Loucy (cell line): ENCODE data around the gene TUFM.

Experiments
- H2AFZ ChIP-seq: fragments of 200-600 bp; sonication (generic); 2 replicates; pipeline ENCODE4 v1.6.0; 2016; ENCODE audit warnings: antibody characterized with exemption, mild to moderate bottlenecking, low read length, moderate library complexity
- H3F3A ChIP-seq: fragments of 200-600 bp; 2 replicates; pipeline ENCODE4 v1.6.0; 2016; ENCODE audit warnings: antibody characterized with exemption, low read depth, mild to moderate bottlenecking
- H3K27me3 ChIP-seq: fragments of 200-600 bp; sonication (generic); 2 replicates; pipeline ENCODE4 v1.6.1; 2014; ENCODE audit warnings: low read length, mild to moderate bottlenecking; ENCODE audit not compliant: insufficient read depth, poor library complexity, severe bottlenecking
- H3K36me3 ChIP-seq: fragments of 200-600 bp; sonication (generic); 2 replicates; pipeline ENCODE4 v1.6.1; 2016; ENCODE audit warnings: low read length; ENCODE audit not compliant: insufficient read depth
- H3K4me1 ChIP-seq: fragments of 200-600 bp; sonication (generic); 2 replicates; pipeline ENCODE4 v1.5.1; 2014; ENCODE audit warnings: low read length, mild to moderate bottlenecking; ENCODE audit not compliant: insufficient read depth, poor library complexity, severe bottlenecking
- H3K4me2 ChIP-seq: fragments of 200-600 bp; sonication (generic); 2 replicates; pipeline ENCODE4 v1.6.0; 2014; ENCODE audit warnings: antibody characterized with exemption, low read length, low read depth, mild to moderate bottlenecking; ENCODE audit not compliant: poor library complexity, severe bottlenecking
- H3K4me3 ChIP-seq: fragments of 200-600 bp; sonication (generic); 2 replicates; pipeline ENCODE4 v1.5.1; 2014; ENCODE audit warnings: low read length, mild to moderate bottlenecking, mixed read lengths; ENCODE audit not compliant: poor library complexity, severe bottlenecking
- H3K79me2 ChIP-seq: fragments of 200-600 bp; sonication (generic); 2 replicates; pipeline ENCODE4 v1.6.1; 2014; ENCODE audit warnings: low read length; ENCODE audit not compliant: insufficient read depth
- H3K9ac ChIP-seq: fragments of 200-600 bp; sonication (generic); 2 replicates; pipeline ENCODE4 v1.6.0; 2014; ENCODE audit warnings: mild to moderate bottlenecking, low read depth, low read length, moderate library complexity; ENCODE audit not compliant: poor library complexity, severe bottlenecking
- H3K9me2 ChIP-seq: fragments of 200-600 bp; sonication (generic); replicated peaks from 2 replicates; pipeline ENCODE4 v1.6.1; 2016; ENCODE audit warnings: low read depth, low read length, mixed read lengths
- H3K9me3 ChIP-seq: fragments of 200-600 bp; sonication (generic); 2 replicates; pipeline ENCODE4 v1.6.1; 2014; ENCODE audit warnings: mild to moderate bottlenecking, antibody characterized with exemption, low read length, low read depth; ENCODE audit not compliant: insufficient read depth
- H4K20me1 ChIP-seq: fragments of 200-600 bp; sonication (generic); 2 replicates; pipeline ENCODE4 v1.6.0; 2014; ENCODE audit warnings: antibody characterized with exemption, low read length, mild to moderate bottlenecking; ENCODE audit not compliant: insufficient read depth, poor library complexity, severe bottlenecking
- CTCF ChIP-seq: fragments of 200-600 bp; sonication (generic); conservative IDR thresholded peaks from 2 replicates; pipeline ENCODE4 v1.5.1; 2014; ENCODE audit warnings: mild to moderate bottlenecking, antibody characterized with exemption, low read length
- EZH2phosphoT487 ChIP-seq: fragments of 200-600 bp; IDR thresholded peaks from 2 replicates; pipeline ENCODE4 v1.6.1; 2018; ENCODE audit warnings: antibody characterized with exemption, mild to moderate bottlenecking, moderate library complexity, borderline replicate concordance

Gene TUFM

GRCh38 chr16:28837672-28838557 lies 8.2 kb downstream of the TUFM start:
- Histone ChIP-seq H3K36me3 (peaks cover 72% of the 10 kb centered on the region; the same call in 1 of the 2 replicates), H3K4me2 (no peak overlapping the region), H3K4me1 (no peaks in the 10 kb centered on the region), H3K9ac (no peak overlapping the region), H3K79me2 (peaks cover 2% of the 10 kb centered on the region; the same call in 1 of the 2 replicates), H3K9me3 (no peaks in the 10 kb centered on the region), H3K27me3 (no peaks in the 10 kb centered on the region), H3K9me2 (no peaks in the 10 kb centered on the region), H2AFZ (no peak overlapping the region), H4K20me1 (peaks cover 36% of the 10 kb centered on the region), H3F3A (peaks cover 11% of the 10 kb centered on the region; the same call in 1 of the 2 replicates), H3K4me3 (no peak overlapping the region)
- TF ChIP-seq EZH2phosphoT487 = no peak
- no peak for TF ChIP-seq CTCF

GRCh38 chr16:28836761-28837064 lies 9.4 kb downstream of the TUFM start:
- TF ChIP-seq EZH2phosphoT487 (no peak), CTCF (no peak)
- Histone ChIP-seq H3K36me3 (peaks cover 72% of the 10 kb centered on the region; the same call in 1 of the 2 replicates), H3F3A (peaks cover 11% of the 10 kb centered on the region; the same call in 1 of the 2 replicates), H4K20me1 (peaks cover 48% of the 10 kb centered on the region), H3K27me3 (no peaks in the 10 kb centered on the region), H3K79me2 (peaks cover 11% of the 10 kb centered on the region; the same call in 1 of the 2 replicates), H3K4me3 (no peak overlapping the region), H3K4me1 (no peaks in the 10 kb centered on the region), H3K9me2 (no peaks in the 10 kb centered on the region), H3K9ac (no peak overlapping the region), H3K9me3 (no peaks in the 10 kb centered on the region), H3K4me2 (no peak overlapping the region), H2AFZ (no peak overlapping the region)

GRCh38 chr16:28835864-28836760 lies 10.0 kb downstream of the TUFM start:
- H3K4me3 ChIP-seq = no peak overlapping the region
- H3K27me3 ChIP-seq = no peaks in the 10 kb centered on the region
- no peak overlapping the region for H3K9ac ChIP-seq
- no peaks in the 10 kb centered on the region for H3K9me3 ChIP-seq
- H3K9me2 ChIP-seq = no peaks in the 10 kb centered on the region
- H3F3A ChIP-seq = peaks cover 11% of the 10 kb centered on the region; the same call in 1 of the 2 replicates
- H3K79me2 ChIP-seq = peaks cover 15% of the 10 kb centered on the region; the same call in 1 of the 2 replicates
- H3K4me2 ChIP-seq = no peak overlapping the region
- TF ChIP-seq CTCF = no peak
- no peak for TF ChIP-seq EZH2phosphoT487
- peaks cover 49% of the 10 kb centered on the region for H4K20me1 ChIP-seq
- no peak overlapping the region for H2AFZ ChIP-seq
- H3K4me1 ChIP-seq = no peaks in the 10 kb centered on the region
- peaks cover 78% of the 10 kb centered on the region; the same call in 1 of the 2 replicates for H3K36me3 ChIP-seq
